GM23248 (cell line): Measurements from ENCODE around the gene PALM3.

Experiments used
- EZH2 ChIP-seq: fragments of 200-600 bp; sonication (generic); IDR thresholded peaks from 2 replicates; pipeline ENCODE4 v1.6.1; 2018; ENCODE audit warnings: antibody characterized with exemption, mild to moderate bottlenecking; ENCODE audit not compliant: insufficient read depth, poor library complexity, severe bottlenecking
- EZH2phosphoT487 ChIP-seq: fragments of 200-600 bp; sonication (generic); IDR thresholded peaks from 2 replicates; pipeline ENCODE4 v1.6.1; 2018; ENCODE audit warnings: antibody characterized with exemption, moderate library complexity, mild to moderate bottlenecking, low read depth; ENCODE audit not compliant: insufficient read depth

- TF ChIP-seq EZH2 (no peak), EZH2phosphoT487 (no peak)
These were observed 11.4 kb downstream of the PALM3 start for GRCh38 chr19:14050512-14050911.
